ENCODE measurements around the gene SCRN3.

SCRN3 gene

DNA sequence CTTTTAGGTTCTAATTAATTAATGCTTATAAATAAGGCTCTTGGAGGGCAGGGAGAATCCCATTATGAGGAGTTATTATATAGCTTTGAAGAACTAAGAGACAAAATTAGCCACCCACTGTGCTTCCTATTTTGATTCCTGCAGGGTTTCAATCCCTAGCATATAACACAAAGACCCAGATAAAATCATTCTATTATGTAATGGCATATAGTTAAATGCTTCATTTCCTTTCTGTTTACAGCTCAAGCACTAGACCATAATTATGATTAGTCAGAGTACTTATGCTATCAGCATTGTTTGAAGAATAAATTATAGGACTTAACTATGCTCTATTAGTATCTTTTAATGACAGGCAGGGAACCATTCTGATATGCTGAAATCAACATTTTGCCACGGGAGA is 82.2 kb downstream of the SCRN3 start:
- DNase-seq, result no peak
- intact Hi-C loops (cut with DNase I), result no loop called here

Data from posterior cingulate gyrus (tissue), 11 donors.